C4-2B (cell line): ENCODE results near the gene PRDM5.

ENCODE experiments used
- H3K27ac ChIP-seq: fragments of 450-650 bp; 2 replicates; pipeline ENCODE4 v1.5.1; 2017
- ZFX ChIP-seq: fragments of 450-650 bp; IDR thresholded peaks from 2 replicates; pipeline ENCODE4 v1.6.1; 2017
- TF ChIP-seq, protein P1 (sequence below): fragments of 450-650 bp; conservative IDR thresholded peaks from 2 replicates; pipeline ENCODE4 v1.5.1; 2017; ENCODE audit warnings: mild to moderate bottlenecking

PRDM5 gene

DNA sequence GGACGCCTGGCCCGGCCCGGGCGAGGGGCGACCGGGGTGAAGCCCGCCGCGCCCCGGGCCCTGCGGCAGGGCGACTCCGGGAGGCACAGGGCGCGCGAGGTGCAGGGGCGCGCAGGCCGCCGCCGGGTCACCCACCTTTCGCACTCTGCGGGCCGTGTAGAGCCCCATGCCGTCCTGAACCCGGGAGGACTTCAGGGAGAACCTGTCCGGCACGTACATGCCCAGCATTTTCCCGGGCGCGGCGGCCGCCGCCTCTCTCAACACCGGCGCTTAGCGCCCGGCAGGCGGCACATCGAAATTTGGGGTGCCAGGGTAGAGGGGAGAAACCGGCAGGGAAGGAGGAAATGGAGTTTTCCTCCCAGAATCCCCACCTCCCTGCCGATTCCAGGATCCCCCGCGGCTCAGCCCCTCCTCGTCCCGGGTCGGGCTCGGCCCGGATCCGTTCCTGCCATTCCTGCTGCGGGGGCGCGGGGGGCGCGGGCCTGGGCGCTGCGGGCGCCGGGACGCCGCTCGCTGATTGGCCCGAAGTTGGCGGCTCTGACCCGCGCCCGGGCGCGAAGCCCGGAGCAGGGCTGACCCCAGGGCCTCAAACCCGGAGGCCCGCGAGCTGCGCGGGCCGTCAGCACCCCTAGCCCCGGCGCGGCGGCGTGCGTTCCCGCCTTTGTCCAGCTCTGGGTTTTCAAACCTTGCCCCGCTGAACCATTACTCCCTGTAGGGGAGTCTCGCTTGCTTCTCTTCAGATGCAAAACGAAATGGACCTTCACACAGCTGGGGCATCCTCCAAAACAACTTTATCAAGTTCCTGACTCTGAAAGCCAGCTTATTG lies at the start of gene PRDM5:
Gene PRDM5 (minus strand): TSS at position 346 of the 826 bp plus-strand sequence. CDS start 118 bp downstream, at position 228.
- TF ChIP-seq, protein P1, sequence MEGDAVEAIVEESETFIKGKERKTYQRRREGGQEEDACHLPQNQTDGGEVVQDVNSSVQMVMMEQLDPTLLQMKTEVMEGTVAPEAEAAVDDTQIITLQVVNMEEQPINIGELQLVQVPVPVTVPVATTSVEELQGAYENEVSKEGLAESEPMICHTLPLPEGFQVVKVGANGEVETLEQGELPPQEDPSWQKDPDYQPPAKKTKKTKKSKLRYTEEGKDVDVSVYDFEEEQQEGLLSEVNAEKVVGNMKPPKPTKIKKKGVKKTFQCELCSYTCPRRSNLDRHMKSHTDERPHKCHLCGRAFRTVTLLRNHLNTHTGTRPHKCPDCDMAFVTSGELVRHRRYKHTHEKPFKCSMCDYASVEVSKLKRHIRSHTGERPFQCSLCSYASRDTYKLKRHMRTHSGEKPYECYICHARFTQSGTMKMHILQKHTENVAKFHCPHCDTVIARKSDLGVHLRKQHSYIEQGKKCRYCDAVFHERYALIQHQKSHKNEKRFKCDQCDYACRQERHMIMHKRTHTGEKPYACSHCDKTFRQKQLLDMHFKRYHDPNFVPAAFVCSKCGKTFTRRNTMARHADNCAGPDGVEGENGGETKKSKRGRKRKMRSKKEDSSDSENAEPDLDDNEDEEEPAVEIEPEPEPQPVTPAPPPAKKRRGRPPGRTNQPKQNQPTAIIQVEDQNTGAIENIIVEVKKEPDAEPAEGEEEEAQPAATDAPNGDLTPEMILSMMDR, result no peak
- no peak for TF ChIP-seq ZFX
- no peak within 1 kb of the TSS for H3K27ac ChIP-seq

- H3K27ac ChIP-seq, result no peak overlapping the region
- TF ChIP-seq, protein P1, result no peak
- TF ChIP-seq ZFX, result no peak
Measured at GRCh38 chr4:120971884-120972283, 49.4 kb upstream of the PRDM5 start.

- TF ChIP-seq, protein P1, result no peak
- TF ChIP-seq ZFX, result no peak
- H3K27ac ChIP-seq, result no peak overlapping the region
Measured at GRCh38 chr4:120965938-120966337, 43.4 kb upstream of the PRDM5 start.

GRCh38 chr4:120964596-120964995 lies 42.1 kb upstream of the PRDM5 start:
- no peak overlapping the region for H3K27ac ChIP-seq
- TF ChIP-seq, protein P1, result no peak
- TF ChIP-seq ZFX, result no peak

DNA sequence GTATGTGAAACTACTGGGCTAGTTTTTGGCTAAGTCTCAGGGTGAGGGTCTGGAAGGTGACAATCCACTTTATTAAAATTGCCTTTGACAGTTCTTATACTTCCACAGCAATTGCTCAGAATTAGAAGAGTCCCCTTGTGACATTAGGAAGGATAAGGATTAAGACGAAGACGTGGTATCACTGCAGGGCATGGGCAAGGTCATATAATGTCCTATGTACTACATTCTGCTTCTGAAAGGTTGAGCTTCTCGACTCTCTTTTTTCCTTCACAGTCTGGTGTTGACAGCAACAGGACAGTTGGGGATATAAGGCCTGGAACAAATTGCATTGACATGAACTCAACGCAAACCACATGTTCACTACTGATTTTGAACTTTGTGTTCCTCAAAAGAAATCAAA lies 40.9 kb upstream of the PRDM5 start:
- TF ChIP-seq, protein P1, result no peak
- no peak for TF ChIP-seq ZFX
- H3K27ac ChIP-seq, result no peak overlapping the region

- TF ChIP-seq, protein P1, result no peak
- TF ChIP-seq ZFX, result no peak
- H3K27ac ChIP-seq, result no peak overlapping the region
Measured at GRCh38 chr4:120960656-120961267, 38.2 kb upstream of the PRDM5 start.

DNA sequence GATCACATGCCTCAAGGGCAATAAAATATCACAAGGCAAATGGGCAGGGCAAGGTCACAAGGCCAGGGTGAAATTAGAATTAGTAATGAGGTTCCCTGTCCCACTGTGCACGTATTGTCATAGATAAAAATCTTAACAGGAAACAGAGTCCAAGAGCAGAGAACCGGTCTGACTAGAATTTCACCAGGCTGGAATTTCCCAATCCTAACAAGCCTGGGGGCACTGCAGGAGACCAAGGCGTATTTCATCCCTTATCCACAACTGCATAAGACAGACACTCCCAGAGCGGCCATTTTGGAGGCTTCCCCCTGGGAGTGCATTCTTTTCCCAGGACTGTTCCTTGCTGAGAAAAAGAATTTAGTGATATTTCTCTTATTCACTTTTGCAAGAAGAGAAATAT lies 25.9 kb upstream of the PRDM5 start:
- TF ChIP-seq, protein P1, result no peak
- no peak for TF ChIP-seq ZFX
- no peak overlapping the region for H3K27ac ChIP-seq
